ENCODE results near the gene ZNF827.

ZNF827 gene

DNA sequence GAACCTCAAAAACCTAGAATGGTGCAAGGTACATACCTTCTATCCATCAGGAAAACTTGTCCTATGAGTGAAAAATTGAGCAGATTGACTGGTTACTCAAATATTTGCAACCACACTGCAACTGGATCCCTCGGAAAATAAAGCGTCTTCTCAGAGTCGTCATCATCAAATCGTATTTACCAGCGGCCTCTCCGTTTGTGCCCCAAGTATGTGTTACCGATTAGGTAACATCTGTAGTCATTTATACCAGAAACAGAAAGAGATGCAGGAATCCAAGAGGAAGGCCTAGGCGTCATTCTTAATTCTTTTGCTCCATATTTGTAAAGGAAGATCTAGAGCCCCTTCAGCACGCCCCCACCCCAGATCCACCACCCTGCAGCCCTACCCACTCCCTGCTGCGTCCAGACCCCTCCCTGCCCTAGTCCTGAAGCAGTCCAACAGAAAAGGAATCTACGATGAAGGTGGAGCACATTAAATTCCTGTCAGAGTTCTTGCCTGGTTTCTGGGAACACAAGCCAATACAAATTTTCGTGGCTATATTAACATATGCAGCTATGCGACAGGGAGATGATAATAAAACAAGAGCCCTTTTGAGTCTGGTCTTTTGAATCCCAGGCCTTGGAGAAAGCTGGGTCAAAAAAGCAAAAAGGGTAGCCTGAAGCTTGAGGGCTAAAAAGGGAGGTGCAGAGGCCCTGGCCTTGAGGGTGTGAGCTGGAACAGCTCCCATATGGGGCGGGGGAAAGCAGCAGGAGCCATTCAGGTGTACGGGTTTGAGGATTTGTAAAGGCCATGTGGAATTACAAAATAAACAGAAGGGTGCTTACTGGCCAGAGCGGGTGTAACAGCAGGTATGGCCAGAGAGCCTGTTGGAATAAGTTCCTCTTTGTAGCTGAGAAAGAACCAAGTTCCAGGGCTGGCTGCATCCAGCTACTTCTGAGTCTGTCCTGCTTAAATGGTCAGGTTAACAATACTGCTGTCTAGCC lies 77.0 kb downstream of the ZNF827 start:
- no peaks in the 10 kb centered on the region for H3K27me3 ChIP-seq (ENCODE audit: control insufficient read depth, insufficient read depth, low read length)
- no peak overlapping the region for H3K9ac ChIP-seq (ENCODE audit: low read length)
- no peak overlapping the region; the same call in 1 of the 2 replicates for H3K27ac ChIP-seq (ENCODE audit: low read depth, low read length)
- H3K4me1 ChIP-seq (ENCODE audit: control insufficient read depth, insufficient read depth, low read length), result peaks cover 31% of the 10 kb centered on the region
- no peak overlapping the region for H3K4me3 ChIP-seq (ENCODE audit: low read depth, low read length)
- peaks cover 21% of the 10 kb centered on the region; the same call in 1 of the 2 replicates for H3K36me3 ChIP-seq (ENCODE audit: control insufficient read depth, insufficient read depth, low read length)
- H3K9me3 ChIP-seq (ENCODE audit: control insufficient read depth, insufficient read depth, low read depth, low read length), result no peaks in the 10 kb centered on the region

- Histone ChIP-seq H3K9ac (ENCODE audit: low read length) (no peak overlapping the region), H3K4me3 (ENCODE audit: low read depth, low read length) (no peak overlapping the region), H3K27ac (ENCODE audit: low read depth, low read length) (no peak overlapping the region), H3K27me3 (ENCODE audit: control insufficient read depth, insufficient read depth, low read length) (no peaks in the 10 kb centered on the region), H3K4me1 (ENCODE audit: control insufficient read depth, insufficient read depth, low read length) (peaks cover 31% of the 10 kb centered on the region), H3K9me3 (ENCODE audit: control insufficient read depth, insufficient read depth, low read depth, low read length) (no peaks in the 10 kb centered on the region), H3K36me3 (ENCODE audit: control insufficient read depth, insufficient read depth, low read length) (peaks cover 21% of the 10 kb centered on the region; the same call in 1 of the 2 replicates)
Observed at GRCh38 chr4:145860897-145861296, 77.7 kb downstream of the ZNF827 start.

GRCh38 chr4:145860446-145860845 lies 78.2 kb downstream of the ZNF827 start:
- Histone ChIP-seq H3K4me1 (ENCODE audit: control insufficient read depth, insufficient read depth, low read length) (peaks cover 29% of the 10 kb centered on the region), H3K9me3 (ENCODE audit: control insufficient read depth, insufficient read depth, low read depth, low read length) (no peaks in the 10 kb centered on the region), H3K27ac (ENCODE audit: low read depth, low read length) (no peak overlapping the region), H3K27me3 (ENCODE audit: control insufficient read depth, insufficient read depth, low read length) (no peaks in the 10 kb centered on the region), H3K4me3 (ENCODE audit: low read depth, low read length) (no peak overlapping the region), H3K36me3 (ENCODE audit: control insufficient read depth, insufficient read depth, low read length) (peaks cover 21% of the 10 kb centered on the region; the same call in 1 of the 2 replicates), H3K9ac (ENCODE audit: low read length) (no peak overlapping the region)

DNA sequence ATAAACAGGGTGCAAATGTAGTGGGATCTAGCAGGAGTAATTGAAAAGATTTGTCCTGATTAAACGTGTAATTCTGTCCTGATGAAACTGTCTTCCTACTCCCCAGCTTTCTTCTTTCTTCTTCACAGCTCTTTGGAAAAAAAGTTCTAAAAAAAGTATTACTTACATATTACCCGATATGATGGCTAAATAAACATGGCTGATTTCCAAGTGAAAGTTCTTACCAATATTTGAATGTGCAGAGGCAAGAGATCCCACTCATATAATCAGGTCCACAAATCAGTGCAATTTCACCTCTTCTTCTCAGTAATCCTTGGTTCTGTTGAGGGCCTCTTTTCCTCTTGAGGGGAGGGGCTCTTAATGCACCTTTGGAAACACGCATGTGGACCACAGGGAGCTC lies 78.7 kb downstream of the ZNF827 start:
- no peaks in the 10 kb centered on the region for H3K9me3 ChIP-seq (ENCODE audit: control insufficient read depth, insufficient read depth, low read depth, low read length)
- peaks cover 21% of the 10 kb centered on the region; the same call in 1 of the 2 replicates for H3K36me3 ChIP-seq (ENCODE audit: control insufficient read depth, insufficient read depth, low read length)
- no peaks in the 10 kb centered on the region for H3K27me3 ChIP-seq (ENCODE audit: control insufficient read depth, insufficient read depth, low read length)
- H3K9ac ChIP-seq (ENCODE audit: low read length), result no peak overlapping the region
- peaks cover 26% of the 10 kb centered on the region for H3K4me1 ChIP-seq (ENCODE audit: control insufficient read depth, insufficient read depth, low read length)
- H3K27ac ChIP-seq (ENCODE audit: low read depth, low read length), result no peak overlapping the region
- H3K4me3 ChIP-seq (ENCODE audit: low read depth, low read length), result no peak overlapping the region

GRCh38 chr4:145859426-145859825 lies 79.2 kb downstream of the ZNF827 start:
- peaks cover 24% of the 10 kb centered on the region; the same call in 1 of the 2 replicates for H3K36me3 ChIP-seq (ENCODE audit: control insufficient read depth, insufficient read depth, low read length)
- H3K27ac ChIP-seq (ENCODE audit: low read depth, low read length), result no peak overlapping the region
- no peaks in the 10 kb centered on the region for H3K9me3 ChIP-seq (ENCODE audit: control insufficient read depth, insufficient read depth, low read depth, low read length)
- no peaks in the 10 kb centered on the region for H3K27me3 ChIP-seq (ENCODE audit: control insufficient read depth, insufficient read depth, low read length)
- no peak overlapping the region for H3K4me3 ChIP-seq (ENCODE audit: low read depth, low read length)
- peaks cover 26% of the 10 kb centered on the region for H3K4me1 ChIP-seq (ENCODE audit: control insufficient read depth, insufficient read depth, low read length)
- H3K9ac ChIP-seq (ENCODE audit: low read length), result no peak overlapping the region

DNA sequence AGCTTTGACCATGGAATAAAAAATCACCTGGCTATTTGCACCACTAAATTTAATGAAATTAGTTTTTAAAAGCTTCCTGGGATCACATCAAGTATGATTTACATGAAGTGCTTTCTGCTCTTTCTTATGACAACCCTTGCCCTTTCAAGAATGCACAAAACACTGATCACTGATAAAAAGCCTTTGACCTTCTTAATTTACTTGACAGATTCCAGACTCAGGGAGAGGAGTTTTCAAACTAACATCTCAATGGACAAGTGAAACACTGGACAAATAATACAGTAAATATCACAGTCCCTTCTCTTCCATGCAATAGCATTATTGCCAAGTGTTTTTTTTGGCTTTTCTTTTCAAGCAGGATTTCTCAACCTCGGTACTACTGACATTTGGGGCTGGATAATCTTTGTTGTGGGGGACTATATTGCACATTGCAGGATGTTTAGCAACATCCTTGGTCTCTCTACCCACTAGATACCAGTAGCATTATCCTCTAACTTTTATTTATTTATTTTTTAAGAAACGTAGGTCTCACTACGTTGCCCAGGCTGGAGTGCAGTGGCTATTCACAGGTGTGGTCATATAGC lies 86.3 kb downstream of the ZNF827 start:
- Histone ChIP-seq H3K36me3 (ENCODE audit: control insufficient read depth, insufficient read depth, low read length) (peaks cover 27% of the 10 kb centered on the region), H3K9ac (ENCODE audit: low read length) (no peak overlapping the region), H3K9me3 (ENCODE audit: control insufficient read depth, insufficient read depth, low read depth, low read length) (no peaks in the 10 kb centered on the region), H3K27me3 (ENCODE audit: control insufficient read depth, insufficient read depth, low read length) (no peaks in the 10 kb centered on the region), H3K4me1 (ENCODE audit: control insufficient read depth, insufficient read depth, low read length) (peaks cover 13% of the 10 kb centered on the region), H3K4me3 (ENCODE audit: low read depth, low read length) (no peak overlapping the region), H3K27ac (ENCODE audit: low read depth, low read length) (no peak overlapping the region)

GRCh38 chr4:145851511-145852201 lies 87.0 kb downstream of the ZNF827 start:
- Histone ChIP-seq H3K27ac (ENCODE audit: low read depth, low read length) (no peak overlapping the region), H3K4me3 (ENCODE audit: low read depth, low read length) (no peak overlapping the region), H3K9me3 (ENCODE audit: control insufficient read depth, insufficient read depth, low read depth, low read length) (no peaks in the 10 kb centered on the region), H3K9ac (ENCODE audit: low read length) (no peak overlapping the region), H3K27me3 (ENCODE audit: control insufficient read depth, insufficient read depth, low read length) (no peaks in the 10 kb centered on the region), H3K36me3 (ENCODE audit: control insufficient read depth, insufficient read depth, low read length) (peaks cover 31% of the 10 kb centered on the region), H3K4me1 (ENCODE audit: control insufficient read depth, insufficient read depth, low read length) (peaks cover 13% of the 10 kb centered on the region)

DNA sequence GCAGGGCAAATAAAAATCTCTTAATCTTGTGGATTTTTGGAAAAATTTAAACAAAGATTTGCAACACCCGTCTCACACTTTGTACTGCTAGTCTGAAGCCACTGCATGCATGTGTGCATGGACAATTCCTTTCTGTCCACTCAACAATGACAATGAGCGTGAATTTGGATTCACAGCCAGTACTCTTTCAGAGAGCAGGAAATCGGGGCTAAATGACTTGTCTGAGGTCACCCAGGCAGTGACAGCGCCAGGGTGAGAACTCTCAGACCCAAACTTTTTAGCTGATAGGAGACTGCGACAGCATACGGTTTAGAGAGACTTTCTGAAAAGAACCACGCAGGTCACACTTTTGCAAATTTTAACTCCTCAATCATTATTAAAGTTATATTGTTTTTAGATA lies 90.9 kb downstream of the ZNF827 start:
- no peak overlapping the region for H3K4me3 ChIP-seq (ENCODE audit: low read depth, low read length)
- H3K9ac ChIP-seq (ENCODE audit: low read length), result no peak overlapping the region
- H3K4me1 ChIP-seq (ENCODE audit: control insufficient read depth, insufficient read depth, low read length), result peaks cover 18% of the 10 kb centered on the region
- peaks cover 45% of the 10 kb centered on the region for H3K36me3 ChIP-seq (ENCODE audit: control insufficient read depth, insufficient read depth, low read length)
- no peak overlapping the region for H3K27ac ChIP-seq (ENCODE audit: low read depth, low read length)
- H3K9me3 ChIP-seq (ENCODE audit: control insufficient read depth, insufficient read depth, low read depth, low read length), result no peaks in the 10 kb centered on the region
- no peaks in the 10 kb centered on the region for H3K27me3 ChIP-seq (ENCODE audit: control insufficient read depth, insufficient read depth, low read length)

DNA sequence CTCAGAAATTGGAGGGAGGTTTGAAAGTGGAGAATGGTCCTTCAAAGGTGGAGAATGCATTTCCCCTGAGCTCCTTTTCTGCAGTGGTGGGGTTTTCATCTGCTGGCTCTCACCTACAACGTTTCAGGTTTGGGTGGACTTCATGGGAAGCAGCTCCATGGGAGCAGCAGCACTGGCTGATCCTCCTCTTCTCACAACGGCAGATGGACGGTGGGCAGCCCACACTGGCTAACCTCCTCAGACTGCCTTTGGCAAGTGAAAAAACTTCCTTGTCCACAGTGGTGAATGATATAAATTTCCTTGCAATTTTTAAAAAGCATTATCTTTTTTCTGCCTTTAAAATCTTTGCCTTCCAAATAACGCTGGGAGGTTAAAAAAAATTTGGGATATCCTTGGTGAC lies 93.5 kb downstream of the ZNF827 start:
- Histone ChIP-seq H3K4me3 (ENCODE audit: low read depth, low read length) (no peak overlapping the region), H3K27ac (ENCODE audit: low read depth, low read length) (no peak overlapping the region), H3K4me1 (ENCODE audit: control insufficient read depth, insufficient read depth, low read length) (peaks cover 19% of the 10 kb centered on the region), H3K9me3 (ENCODE audit: control insufficient read depth, insufficient read depth, low read depth, low read length) (no peaks in the 10 kb centered on the region), H3K27me3 (ENCODE audit: control insufficient read depth, insufficient read depth, low read length) (no peaks in the 10 kb centered on the region), H3K9ac (ENCODE audit: low read length) (no peak overlapping the region), H3K36me3 (ENCODE audit: control insufficient read depth, insufficient read depth, low read length) (peaks cover 63% of the 10 kb centered on the region)

DNA sequence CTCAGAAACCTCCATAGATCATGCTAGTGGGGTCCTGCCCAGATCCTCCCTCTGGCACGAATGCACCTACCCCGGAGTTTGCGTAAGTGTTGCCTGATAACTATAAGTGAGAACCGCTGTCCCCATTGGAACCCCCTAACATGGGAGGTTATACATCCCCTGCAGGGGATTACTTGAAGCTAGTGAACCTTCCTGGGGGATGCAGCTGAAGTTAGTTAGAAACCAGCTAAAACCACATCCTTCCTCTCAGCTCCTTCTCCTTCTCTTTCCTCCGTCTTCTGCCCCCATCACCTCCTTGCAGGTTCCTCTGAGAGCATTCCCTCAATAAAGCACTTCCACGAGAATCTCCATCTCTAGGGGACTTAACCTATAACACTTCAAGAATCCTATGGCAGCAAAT lies 95.0 kb downstream of the ZNF827 start:
- H3K4me1 ChIP-seq (ENCODE audit: control insufficient read depth, insufficient read depth, low read length), result peaks cover 34% of the 10 kb centered on the region
- H3K9me3 ChIP-seq (ENCODE audit: control insufficient read depth, insufficient read depth, low read depth, low read length), result no peaks in the 10 kb centered on the region
- no peak overlapping the region for H3K9ac ChIP-seq (ENCODE audit: low read length)
- peaks cover 67% of the 10 kb centered on the region for H3K36me3 ChIP-seq (ENCODE audit: control insufficient read depth, insufficient read depth, low read length)
- no peak overlapping the region for H3K4me3 ChIP-seq (ENCODE audit: low read depth, low read length)
- H3K27ac ChIP-seq (ENCODE audit: low read depth, low read length), result 0 out of 2 replicates have a peak overlapping the region, but pooled peaks have one; percentile 20
- no peaks in the 10 kb centered on the region for H3K27me3 ChIP-seq (ENCODE audit: control insufficient read depth, insufficient read depth, low read length)
